Endothelial cell of umbilical vein (primary cell): ENCODE results near the gene LNPEP. TPM values are rescaled to one million over a fixed set of nuclear protein-coding genes. Genes with fewer than 3 reads are reported as not detected.

Source experiments
- BruUV-seq: library from RNA; stranded (reverse); fragments of 400-500 nt; replicated peaks from 2 replicates; lab custom pipeline; 2021; lab: Mats Ljungman, UMichigan
- CTCF ChIA-PET: fragments of 300-600, 350-600 bp; sonication (Branson Sonifier 250); formaldehyde crosslinking; loops from one replicate; lab custom pipeline; 2021; ENCODE audit warnings: antibody characterized with exemption, inconsistent platforms; lab: Charles Lee
- POLR2A ChIA-PET: fragments of 300-600, 350-600 bp; sonication (Branson Sonifier 250); formaldehyde crosslinking; loops from one replicate; lab custom pipeline; 2021; ENCODE audit warnings: antibody characterized with exemption, inconsistent platforms; lab: Charles Lee
- DNase-seq: peaks from one replicate; pipeline ENCODE4 v3.0.0-alpha.2; 2011; ENCODE audit warnings: low read depth, low spot score
- FAIRE-seq: peaks from 2 replicates; lab custom pipeline; 2011; peaks lifted over from hg19 to GRCh38; lab: Jason Lieb, UNC
- H2AFZ ChIP-seq: 2 replicates; pipeline ENCODE4 v1.6.0; 2012; ENCODE audit warnings: low read depth, low read length, control low read depth, inconsistent platforms
- H3K27ac ChIP-seq: 2 replicates; pipeline ENCODE4 v1.5.1; 2011; ENCODE audit warnings: low read depth, mild to moderate bottlenecking, control low read depth, low read length, moderate library complexity; ENCODE audit not compliant: insufficient read depth
- H3K27me3 ChIP-seq, 2 experiments: 2 replicates each; pipeline versions ENCODE4 v1.6.0 to v1.6.1; 2011; ENCODE audit warnings: low read length in 2 of 2, mixed read lengths in 1 of 2; ENCODE audit not compliant: control insufficient read depth in 2 of 2, insufficient read depth in 2 of 2
- H3K36me3 ChIP-seq, 2 experiments: 2 replicates in 1 of 2; 3 replicates in 1 of 2; pipeline ENCODE4 v1.5.1; 2011; ENCODE audit warnings: low read length in 2 of 2, mild to moderate bottlenecking in 1 of 2, moderate library complexity in 1 of 2; ENCODE audit not compliant: control insufficient read depth in 2 of 2, insufficient read depth in 2 of 2; ENCODE audit errors: extremely low read depth in 1 of 2
- H3K4me1 ChIP-seq: 3 replicates; pipeline ENCODE4 v1.5.1; 2011; ENCODE audit warnings: mild to moderate bottlenecking, low read length; ENCODE audit not compliant: control insufficient read depth, insufficient read depth; ENCODE audit errors: extremely low read depth
- H3K4me2 ChIP-seq: 2 replicates; pipeline ENCODE4 v1.6.1; 2011; ENCODE audit warnings: low read length, control low read depth, mixed read lengths; ENCODE audit not compliant: insufficient read depth
- H3K4me3 ChIP-seq, 3 experiments: fragments of 200-600 bp in 1 of 3; sonication (generic), shearing (Covaris generic) in 1 of 3; replicated peaks in 1 of 3; 2 replicates each; pipeline ENCODE4 v1.5.1; 2011 to 2016; ENCODE audit warnings: control low read depth in 3 of 3, low read length in 3 of 3, mild to moderate bottlenecking in 2 of 3, inconsistent platforms in 1 of 3, low read depth in 1 of 3, moderate library complexity in 1 of 3; ENCODE audit not compliant: insufficient read depth in 1 of 3
- H3K79me2 ChIP-seq: 2 replicates; pipeline ENCODE4 v1.6.0; 2012; ENCODE audit warnings: low read length, inconsistent platforms; ENCODE audit not compliant: control insufficient read depth, insufficient read depth
- H3K9ac ChIP-seq: replicated peaks from 2 replicates; pipeline ENCODE3; 2011; ENCODE audit warnings: low read length, control low read depth; ENCODE audit not compliant: insufficient read depth; ENCODE audit errors: extremely low read depth
- H3K9me1 ChIP-seq: replicated peaks from 3 replicates; pipeline ENCODE4 v1.6.0; 2011; ENCODE audit warnings: mild to moderate bottlenecking, low read length; ENCODE audit not compliant: control insufficient read depth, insufficient read depth; ENCODE audit errors: extremely low read depth
- H3K9me3 ChIP-seq: replicated peaks from 2 replicates; pipeline ENCODE4 v1.5.1; 2012; ENCODE audit warnings: low read length, inconsistent platforms; ENCODE audit not compliant: control insufficient read depth, insufficient read depth
- H4K20me1 ChIP-seq: replicated peaks from 2 replicates; pipeline ENCODE3; 2011; ENCODE audit warnings: mild to moderate bottlenecking, low read length; ENCODE audit not compliant: control insufficient read depth, insufficient read depth; ENCODE audit errors: extremely low read depth
- FOS ChIP-seq: IDR thresholded peaks from 2 replicates; pipeline ENCODE4 v1.6.1; 2011; ENCODE audit warnings: mild to moderate bottlenecking, low read length, moderate library complexity, borderline replicate concordance; ENCODE audit not compliant: insufficient read depth
- GATA2 ChIP-seq: IDR thresholded peaks from 2 replicates; pipeline ENCODE4 v1.7.0; 2011; ENCODE audit warnings: low read depth, mild to moderate bottlenecking, moderate library complexity, mixed read lengths, low read length; ENCODE audit not compliant: insufficient read length, insufficient read depth
- JUN ChIP-seq: IDR thresholded peaks from 2 replicates; pipeline ENCODE4 v1.6.1; 2011; ENCODE audit warnings: borderline replicate concordance, low read depth; ENCODE audit not compliant: insufficient read length, insufficient read depth
- MYC ChIP-seq: IDR thresholded peaks from one replicate; pipeline ENCODE4 v1.6.1; 2011; ENCODE audit warnings: mild to moderate bottlenecking, low read depth, low read length
- POLR2A ChIP-seq: IDR thresholded peaks from 2 replicates; pipeline ENCODE4 v1.6.1; 2012; ENCODE audit warnings: low read depth, mild to moderate bottlenecking, control low read depth, low read length
- POLR2AphosphoS5 ChIP-seq: IDR thresholded peaks from 2 replicates; pipeline ENCODE4 v1.6.1; 2012; ENCODE audit warnings: low read depth, mild to moderate bottlenecking, control low read depth, low read length, moderate library complexity; ENCODE audit not compliant: insufficient read depth
- dilution Hi-C: fragments of 300-500 bp; cut with MboI; formaldehyde crosslinking; loops from one replicate; pipeline ENCODE4 v1.15.0; 2019; ENCODE audit warnings: low sequenced_read_pairs; ENCODE audit not compliant: extremely low pct_ligation_motif_present
- intact Hi-C: fragments of 100-400 bp; cut with micrococcal nuclease; formaldehyde crosslinking; loops from one replicate; pipeline ENCODE4 v1.10.0; 2022
- polyA plus RNA-seq, 4 experiments: library from polyadenylated mRNA; depleted of rRNA in 3 of 4; stranded (reverse) in 3 of 4; unstranded in 1 of 4; fragments of >200 nt; gene quantifications; 2 replicates each; pipeline versions ENCODE4 v1.2.1 to v1.2.3, GENCODE V29; 2011 to 2012; ENCODE audit warnings: missing spikeins in 1 of 4
- total RNA-seq: library from RNA; stranded (reverse); gene quantifications from 2 replicates; pipeline ENCODE4 v1.2.3, GENCODE V29; 2021
- TF ChIP-seq, protein P1 (sequence below): IDR thresholded peaks from 2 replicates; pipeline ENCODE4 v1.6.1; 2011; ENCODE audit not compliant: insufficient read depth, insufficient read length
- TF ChIP-seq, protein P2 (sequence below), 2 donors: IDR thresholded peaks; 1 replicate in 1 of 2; 2 replicates in 1 of 2; pipeline ENCODE4 v1.5.1; 2011; ENCODE audit warnings: low read length in 2 of 2, mild to moderate bottlenecking in 2 of 2, moderate library complexity in 2 of 2, control low read depth in 1 of 2, inconsistent platforms in 1 of 2, low read depth in 1 of 2; ENCODE audit not compliant: insufficient read depth in 1 of 2; ENCODE audit errors: extremely low read depth in 1 of 2

LNPEP gene
- total and polyA plus RNA-seq, 2 donors (not counting 3 experiments of a cell fraction or from before 2014, with no cell fraction given) = 7.0 to 23.5 TPM

DNA sequence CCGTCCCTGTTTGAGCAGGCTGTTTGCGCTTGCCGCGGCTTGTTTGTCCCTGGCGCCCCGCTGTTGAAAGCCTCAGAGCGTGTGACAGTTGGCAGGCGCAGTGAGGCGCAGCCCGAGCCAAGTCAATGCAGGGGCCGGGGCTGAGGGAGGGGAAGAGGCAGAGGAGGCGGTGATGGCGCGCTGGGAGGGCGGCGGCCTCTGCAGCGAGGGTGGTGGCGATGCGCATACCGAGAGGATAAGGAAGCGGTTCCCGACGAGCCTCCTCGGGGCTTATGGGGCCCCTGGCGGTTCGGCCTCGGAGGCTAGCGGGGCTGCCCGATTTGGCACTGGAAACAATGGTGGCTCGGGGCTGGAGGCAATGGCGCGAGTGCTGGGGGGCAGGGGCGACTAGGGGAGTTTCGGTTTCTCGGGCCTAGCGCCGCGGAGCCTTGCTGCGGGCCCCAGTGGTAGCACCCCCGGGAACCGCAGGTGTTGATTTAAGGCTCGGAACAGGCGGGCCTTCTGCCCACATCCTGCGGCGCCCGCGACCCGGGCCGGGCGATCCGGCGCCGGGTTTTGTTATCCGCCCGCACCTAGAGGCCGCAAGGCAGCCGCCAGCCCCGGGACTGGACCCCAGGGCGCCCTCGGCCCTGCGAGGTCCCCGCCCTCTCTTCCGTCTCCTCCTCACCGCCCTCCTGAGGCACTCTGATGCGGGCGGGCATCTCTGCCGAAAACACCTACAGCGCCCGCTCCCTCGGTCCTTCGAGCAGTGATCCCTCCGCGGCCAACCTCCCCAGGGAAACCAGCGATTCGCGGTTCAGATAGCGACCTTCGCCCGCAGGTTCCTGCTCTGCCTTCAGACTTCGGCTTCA, 947 bp upstream of the LNPEP start:
- Histone ChIP-seq H3K4me2 (peak overlapping the region; percentile 89), H3K36me3 (no peaks in the 10 kb centered on the region), H3K9ac (peak overlapping the region; percentile 85), H3K79me2 (peaks cover 22% of the 10 kb centered on the region), H3K27me3 (no peaks in the 10 kb centered on the region), H2AFZ (peak overlapping the region; percentile 87), H3K27ac (peak overlapping the region; percentile 82), H4K20me1 (no peaks in the 10 kb centered on the region), H3K9me3 (no peaks in the 10 kb centered on the region), H3K4me3 (peak overlapping the region; percentile 30 to 97 (median 85)), H3K4me1 (peaks cover 21% of the 10 kb centered on the region), H3K9me1 (no peaks in the 10 kb centered on the region)
- ChIA-PET CTCF (interaction anchor here (1.4 to 2.4 kb wide), 2 partner anchors 62 kb away, joined by 5 to 15 read pairs; no protein-coding TSS in a partner anchor), POLR2A (no interaction called here)
- dilution Hi-C loops (no loop called here), intact Hi-C loops (loop anchor here (1.0 to 10.0 kb wide), 8 partner anchors 33 to 1840 kb away; partner anchors contain the start of genes ERAP1, LIX1 and RGMB)
- peak; percentile 98 for TF ChIP-seq POLR2AphosphoS5
- TF ChIP-seq, protein P1, sequence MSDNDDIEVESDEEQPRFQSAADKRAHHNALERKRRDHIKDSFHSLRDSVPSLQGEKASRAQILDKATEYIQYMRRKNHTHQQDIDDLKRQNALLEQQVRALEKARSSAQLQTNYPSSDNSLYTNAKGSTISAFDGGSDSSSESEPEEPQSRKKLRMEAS = no peak
- peak; percentile 23 for TF ChIP-seq MYC
- no peak for TF ChIP-seq JUN
- TF ChIP-seq GATA2 = no peak
- peak; percentile 95 for TF ChIP-seq POLR2A
- TF ChIP-seq FOS = peak; percentile 24
- TF ChIP-seq, protein P2, sequence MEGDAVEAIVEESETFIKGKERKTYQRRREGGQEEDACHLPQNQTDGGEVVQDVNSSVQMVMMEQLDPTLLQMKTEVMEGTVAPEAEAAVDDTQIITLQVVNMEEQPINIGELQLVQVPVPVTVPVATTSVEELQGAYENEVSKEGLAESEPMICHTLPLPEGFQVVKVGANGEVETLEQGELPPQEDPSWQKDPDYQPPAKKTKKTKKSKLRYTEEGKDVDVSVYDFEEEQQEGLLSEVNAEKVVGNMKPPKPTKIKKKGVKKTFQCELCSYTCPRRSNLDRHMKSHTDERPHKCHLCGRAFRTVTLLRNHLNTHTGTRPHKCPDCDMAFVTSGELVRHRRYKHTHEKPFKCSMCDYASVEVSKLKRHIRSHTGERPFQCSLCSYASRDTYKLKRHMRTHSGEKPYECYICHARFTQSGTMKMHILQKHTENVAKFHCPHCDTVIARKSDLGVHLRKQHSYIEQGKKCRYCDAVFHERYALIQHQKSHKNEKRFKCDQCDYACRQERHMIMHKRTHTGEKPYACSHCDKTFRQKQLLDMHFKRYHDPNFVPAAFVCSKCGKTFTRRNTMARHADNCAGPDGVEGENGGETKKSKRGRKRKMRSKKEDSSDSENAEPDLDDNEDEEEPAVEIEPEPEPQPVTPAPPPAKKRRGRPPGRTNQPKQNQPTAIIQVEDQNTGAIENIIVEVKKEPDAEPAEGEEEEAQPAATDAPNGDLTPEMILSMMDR (IDR thresholded peaks at IDR 0.05; ENCODE audit: extremely low read depth in 1 of 2, insufficient read depth in 1 of 2, low read depth in 1 of 2, low read length in 2 of 2) = no peak
- FAIRE-seq (peak; percentile 93), DNase-seq (peak; percentile 94)
- TSS peak; percentile 63 for BruUV-seq
